Myocyte (in vitro differentiated cells): Measurements from ENCODE around the gene TCN1. TPM values are rescaled to one million over a fixed set of nuclear protein-coding genes. Genes with fewer than 3 reads are reported as not detected.
"Not testable (repeated sequence)": the region's sequence is repeated elsewhere in the genome, so short reads cannot be mapped to it uniquely, and the experiment has no call there.

Source experiments
- DNase-seq: peaks from one replicate; pipeline ENCODE4 v3.0.0-alpha.2; 2012; ENCODE audit warnings: low read depth
- polyA plus RNA-seq: library from polyadenylated mRNA; unstranded; fragments of >200 nt; gene quantifications from one replicate; pipeline ENCODE4 v1.2.1, GENCODE V29; 2012; ENCODE audit warnings: missing spikeins
- total RNA-seq: library from RNA; depleted of rRNA; stranded (reverse); fragments of >200 nt; gene quantifications from 2 replicates; pipeline ENCODE4 v1.2.3, GENCODE V29; 2014

Gene TCN1
- total RNA-seq = not detected in 2 replicates
- polyA plus RNA-seq = not detected

- DNase-seq = no peak
Measured at GRCh38 chr11:59866397-59866796, at the start of gene TCN1. TSS of gene TCN1 (minus strand) at chr11:59866487. CDS start at chr11:59866470, 17 bp downstream.

- DNase-seq = not testable (repeated sequence)
Measured at GRCh38 chr11:59903569-59903968, 37.3 kb upstream of the TCN1 start.

- DNase-seq = peak; percentile 63
Measured at GRCh38 chr11:59901306-59901705, 35.0 kb upstream of the TCN1 start.

GRCh38 chr11:59900366-59901126, 34.3 kb upstream of the TCN1 start:
- no peak for DNase-seq

- no peak for DNase-seq
Measured at GRCh38 chr11:59899532-59899931, 33.2 kb upstream of the TCN1 start.

GRCh38 chr11:59898650-59899049, 32.4 kb upstream of the TCN1 start:
- DNase-seq = no peak

- no peak for DNase-seq
Measured at GRCh38 chr11:59898046-59898445, 31.8 kb upstream of the TCN1 start.

GRCh38 chr11:59894616-59895015, 28.3 kb upstream of the TCN1 start:
- no peak for DNase-seq

- DNase-seq = peak; percentile 56
Measured at GRCh38 chr11:59891781-59892181, 25.5 kb upstream of the TCN1 start.

GRCh38 chr11:59887156-59887555, 20.9 kb upstream of the TCN1 start:
- not testable (repeated sequence) for DNase-seq

GRCh38 chr11:59883597-59883996, 17.3 kb upstream of the TCN1 start:
- DNase-seq = no peak

GRCh38 chr11:59879567-59879966, 13.3 kb upstream of the TCN1 start:
- DNase-seq = no peak

GRCh38 chr11:59878575-59878974, 12.3 kb upstream of the TCN1 start, which contains the start of gene OOSP3:
TSS of gene OOSP3 (plus strand) at chr11:59878782. CDS start at chr11:59878809, 27 bp downstream.
- no peak for DNase-seq

GRCh38 chr11:59877784-59878183, 11.5 kb upstream of the TCN1 start:
- no peak for DNase-seq

- no peak for DNase-seq
Measured at GRCh38 chr11:59877325-59877724, 11.0 kb upstream of the TCN1 start.

- DNase-seq = no peak
Measured at GRCh38 chr11:59875856-59876519, 9.7 kb upstream of the TCN1 start.

GRCh38 chr11:59872076-59872475, 5.8 kb upstream of the TCN1 start:
- no peak for DNase-seq

GRCh38 chr11:59867946-59868345, 1.7 kb upstream of the TCN1 start:
- DNase-seq = no peak

- no peak for DNase-seq
Measured at GRCh38 chr11:59866836-59867235, 549 bp upstream of the TCN1 start.

- DNase-seq = no peak
Measured at GRCh38 chr11:59865031-59865430, 1.3 kb downstream of the TCN1 start.

- DNase-seq = no peak
Measured at GRCh38 chr11:59862252-59862651, 4.0 kb downstream of the TCN1 start.

GRCh38 chr11:59859673-59860072, 6.6 kb downstream of the TCN1 start:
- DNase-seq = no peak
